ENCODE data around the gene WNT9B. TPM values are rescaled to one million over a fixed set of nuclear protein-coding genes. Genes with fewer than 3 reads are reported as not detected.

Gene WNT9B
- total RNA-seq, 3 donors from 2014 or later (not counting 1 experiment from before 2014, with no cell fraction given): not detected

- Mint-ChIP-seq H3K27ac (no peak overlapping the region), H3K4me3 (no peak overlapping the region), H3K9me3 (no peaks in the 10 kb centered on the region), H3K36me3 (no peaks in the 10 kb centered on the region), H3K27me3 (ENCODE audit: low read depth in 2 of 2) (peaks cover 9 to 12% of the 10 kb centered on the region in 2 donors), H3K4me1 (peaks cover 0 to 1% of the 10 kb centered on the region in 2 donors)
- no peaks in the 10 kb centered on the region for H3K9me3 ChIP-seq (ENCODE audit: control insufficient read depth, insufficient read depth, low read length)
- no peak overlapping the region for H3K27ac ChIP-seq (ENCODE audit: low read length)
- ATAC-seq (no peak), DNase-seq (no peak)
- H3K4me3 ChIP-seq (ENCODE audit: low read length): no peak overlapping the region
- no peaks in the 10 kb centered on the region for H3K27me3 ChIP-seq (ENCODE audit: control insufficient read depth, insufficient read depth, low read length)
- TF ChIP-seq, protein P1, sequence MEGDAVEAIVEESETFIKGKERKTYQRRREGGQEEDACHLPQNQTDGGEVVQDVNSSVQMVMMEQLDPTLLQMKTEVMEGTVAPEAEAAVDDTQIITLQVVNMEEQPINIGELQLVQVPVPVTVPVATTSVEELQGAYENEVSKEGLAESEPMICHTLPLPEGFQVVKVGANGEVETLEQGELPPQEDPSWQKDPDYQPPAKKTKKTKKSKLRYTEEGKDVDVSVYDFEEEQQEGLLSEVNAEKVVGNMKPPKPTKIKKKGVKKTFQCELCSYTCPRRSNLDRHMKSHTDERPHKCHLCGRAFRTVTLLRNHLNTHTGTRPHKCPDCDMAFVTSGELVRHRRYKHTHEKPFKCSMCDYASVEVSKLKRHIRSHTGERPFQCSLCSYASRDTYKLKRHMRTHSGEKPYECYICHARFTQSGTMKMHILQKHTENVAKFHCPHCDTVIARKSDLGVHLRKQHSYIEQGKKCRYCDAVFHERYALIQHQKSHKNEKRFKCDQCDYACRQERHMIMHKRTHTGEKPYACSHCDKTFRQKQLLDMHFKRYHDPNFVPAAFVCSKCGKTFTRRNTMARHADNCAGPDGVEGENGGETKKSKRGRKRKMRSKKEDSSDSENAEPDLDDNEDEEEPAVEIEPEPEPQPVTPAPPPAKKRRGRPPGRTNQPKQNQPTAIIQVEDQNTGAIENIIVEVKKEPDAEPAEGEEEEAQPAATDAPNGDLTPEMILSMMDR (IDR thresholded peaks at IDR 0.05): no peak
- intact Hi-C loops (cut with micrococcal nuclease): no loop called here
- peaks cover under 1% of the 10 kb centered on the region for H3K4me1 ChIP-seq (ENCODE audit: control insufficient read depth, insufficient read depth, low read length)
- WGBS (ENCODE audit: insufficient coverage): 92% methylated on average over 9 of the region's 9 CpGs
- no peaks in the 10 kb centered on the region for H3K36me3 ChIP-seq (ENCODE audit: control insufficient read depth, insufficient read depth, low read length)
These were observed 18.8 kb downstream of the WNT9B start for GRCh38 chr17:46869975-46870803.

DNA sequence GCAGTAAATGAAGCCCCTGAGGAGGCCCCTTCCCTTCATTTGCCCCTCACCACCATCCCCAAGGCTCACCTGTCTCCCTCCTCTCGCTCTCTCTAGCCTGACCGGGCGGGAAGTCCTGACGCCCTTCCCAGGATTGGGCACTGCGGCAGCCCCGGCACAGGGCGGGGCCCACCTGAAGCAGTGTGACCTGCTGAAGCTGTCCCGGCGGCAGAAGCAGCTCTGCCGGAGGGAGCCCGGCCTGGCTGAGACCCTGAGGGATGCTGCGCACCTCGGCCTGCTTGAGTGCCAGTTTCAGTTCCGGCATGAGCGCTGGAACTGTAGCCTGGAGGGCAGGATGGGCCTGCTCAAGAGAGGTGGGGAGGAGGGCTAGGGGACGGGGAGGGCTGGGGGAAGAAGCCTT is 21.0 kb downstream of the WNT9B start:
- no peak for ATAC-seq
- Mint-ChIP-seq H3K9me3 (no peaks in the 10 kb centered on the region), H3K27ac (no peak overlapping the region), H3K27me3 (ENCODE audit: low read depth in 2 of 2) (peaks cover 3 to 4% of the 10 kb centered on the region in 2 donors), H3K4me3 (no peak overlapping the region), H3K36me3 (no peaks in the 10 kb centered on the region), H3K4me1 (no peaks in the 10 kb centered on the region)
- intact Hi-C loops (cut with micrococcal nuclease): no loop called here
- Histone ChIP-seq H3K4me3 (ENCODE audit: low read length) (no peak overlapping the region), H3K27me3 (ENCODE audit: control insufficient read depth, insufficient read depth, low read length) (no peaks in the 10 kb centered on the region), H3K9me3 (ENCODE audit: control insufficient read depth, insufficient read depth, low read length) (no peaks in the 10 kb centered on the region), H3K4me1 (ENCODE audit: control insufficient read depth, insufficient read depth, low read length) (no peaks in the 10 kb centered on the region), H3K36me3 (ENCODE audit: control insufficient read depth, insufficient read depth, low read length) (no peaks in the 10 kb centered on the region), H3K27ac (ENCODE audit: low read length) (no peak overlapping the region)
- no peak for DNase-seq
- WGBS (ENCODE audit: insufficient coverage): 95% methylated on average over 16 of the region's 16 CpGs
- TF ChIP-seq, protein P1 (IDR thresholded peaks at IDR 0.05): no peak

DNA sequence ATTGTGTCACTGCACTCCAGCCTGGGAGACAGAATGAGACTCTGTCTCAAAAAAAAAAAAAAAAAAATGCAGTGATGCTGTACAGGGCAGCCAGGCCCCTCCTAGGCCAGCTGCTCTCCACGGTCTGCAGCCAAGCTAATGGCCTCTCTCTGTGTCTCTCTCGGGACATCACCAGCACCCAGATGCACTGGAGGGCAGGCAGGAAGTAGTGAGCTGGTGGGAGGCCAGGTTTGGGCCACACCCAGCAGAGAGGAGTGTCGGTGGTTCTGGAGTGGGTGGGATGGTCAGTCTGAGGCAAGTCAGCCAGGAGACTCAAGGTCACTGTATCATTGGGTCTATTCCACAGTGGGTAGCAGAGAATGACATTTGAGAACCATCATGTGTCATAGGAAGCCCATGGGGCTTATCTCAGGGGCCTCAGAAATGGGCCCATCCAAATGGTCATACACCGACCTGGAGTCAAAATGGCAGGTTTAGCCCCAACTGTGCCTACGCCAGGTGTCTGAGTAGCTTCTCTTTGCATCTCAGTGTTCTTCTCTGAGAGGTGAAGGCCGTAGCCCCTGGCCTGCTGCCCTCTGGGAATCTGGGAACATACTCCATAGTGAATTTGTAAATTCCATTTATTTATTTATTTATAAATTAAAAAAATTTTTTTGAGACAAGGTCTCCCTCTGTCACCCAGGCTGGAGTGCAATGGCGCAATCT is 22.7 kb downstream of the WNT9B start:
- 83% methylated on average over 6 of the region's 7 CpGs for WGBS (ENCODE audit: insufficient coverage)
- H3K27me3 Mint-ChIP-seq (ENCODE audit: low read depth in 2 of 2): peaks cover 0 to 2% of the 10 kb centered on the region in 2 donors
- no peak overlapping the region for H3K27ac ChIP-seq (ENCODE audit: low read length)
- H3K27ac Mint-ChIP-seq: no peak overlapping the region
- no peaks in the 10 kb centered on the region for H3K36me3 Mint-ChIP-seq
- H3K4me1 Mint-ChIP-seq: no peaks in the 10 kb centered on the region
- no peaks in the 10 kb centered on the region for H3K9me3 ChIP-seq (ENCODE audit: control insufficient read depth, insufficient read depth, low read length)
- no peak overlapping the region for H3K4me3 ChIP-seq (ENCODE audit: low read length)
- no peaks in the 10 kb centered on the region for H3K9me3 Mint-ChIP-seq
- H3K27me3 ChIP-seq (ENCODE audit: control insufficient read depth, insufficient read depth, low read length): no peaks in the 10 kb centered on the region
- no peak overlapping the region for H3K4me3 Mint-ChIP-seq
- no peak for ATAC-seq
- intact Hi-C loops (cut with micrococcal nuclease): no loop called here
- TF ChIP-seq, protein P1 (IDR thresholded peaks at IDR 0.05): no peak
- no peaks in the 10 kb centered on the region for H3K36me3 ChIP-seq (ENCODE audit: control insufficient read depth, insufficient read depth, low read length)
- peaks cover 6% of the 10 kb centered on the region for H3K4me1 ChIP-seq (ENCODE audit: control insufficient read depth, insufficient read depth, low read length)
- DNase-seq: no peak

Measured in natural killer cell (primary cell).